HG02970 (cell line): ENCODE data around the gene ANO2.
"Not testable (repeated sequence)": the region's sequence is repeated elsewhere in the genome, so short reads cannot be mapped to it uniquely, and the experiment has no call there.

ENCODE experiments used
- ATAC-seq: cut with Tn5 transposase; IDR thresholded peaks from one replicate; pipeline ENCODE4 v1.9.1; 2021; ENCODE audit warnings: mild to moderate bottlenecking, moderate library complexity, moderate number of reproducible peaks; ENCODE audit not compliant: unreplicated experiment, low FRiP score

ANO2 gene

GRCh38 chr12:5692850-5693249 is 252.2 kb downstream of the ANO2 start:
- no peak for ATAC-seq

- no peak for ATAC-seq
Measured at GRCh38 chr12:5691943-5692342, 253.1 kb downstream of the ANO2 start.

GRCh38 chr12:5690240-5690639 is 254.8 kb downstream of the ANO2 start:
- ATAC-seq: no peak

- ATAC-seq: no peak
Measured at GRCh38 chr12:5689773-5690172, 255.3 kb downstream of the ANO2 start.

- ATAC-seq: no peak
Measured at GRCh38 chr12:5688226-5688625, 256.8 kb downstream of the ANO2 start.

GRCh38 chr12:5685935-5686334 is 259.1 kb downstream of the ANO2 start:
- no peak for ATAC-seq

GRCh38 chr12:5684989-5685388 is 260.1 kb downstream of the ANO2 start:
- ATAC-seq: no peak

GRCh38 chr12:5682581-5682980 is 262.5 kb downstream of the ANO2 start:
- ATAC-seq: no peak

GRCh38 chr12:5678176-5678575 is 266.9 kb downstream of the ANO2 start:
- no peak for ATAC-seq

GRCh38 chr12:5669624-5670023 is 275.4 kb downstream of the ANO2 start:
- not testable (repeated sequence) for ATAC-seq

GRCh38 chr12:5665615-5666014 is 279.4 kb downstream of the ANO2 start:
- no peak for ATAC-seq

- ATAC-seq: no peak
Measured at GRCh38 chr12:5661811-5662210, 283.2 kb downstream of the ANO2 start.

- ATAC-seq: no peak
Measured at GRCh38 chr12:5660238-5660637, 284.8 kb downstream of the ANO2 start.

GRCh38 chr12:5658339-5658941 is 286.6 kb downstream of the ANO2 start:
- not testable (repeated sequence) for ATAC-seq

- ATAC-seq: no peak
Measured at GRCh38 chr12:5656836-5657235, 288.2 kb downstream of the ANO2 start.

GRCh38 chr12:5655120-5655519 is 289.9 kb downstream of the ANO2 start:
- no peak for ATAC-seq

GRCh38 chr12:5654019-5654418 is 291.0 kb downstream of the ANO2 start:
- no peak for ATAC-seq

GRCh38 chr12:5650829-5651461 is 294.1 kb downstream of the ANO2 start:
- ATAC-seq: no peak

- ATAC-seq: no peak
Measured at GRCh38 chr12:5650281-5650680, 294.8 kb downstream of the ANO2 start.

- no peak for ATAC-seq
Measured at GRCh38 chr12:5648692-5649359, 296.2 kb downstream of the ANO2 start.

- no peak for ATAC-seq
Measured at GRCh38 chr12:5643266-5643665, 301.8 kb downstream of the ANO2 start.

GRCh38 chr12:5637698-5638097 is 307.4 kb downstream of the ANO2 start:
- ATAC-seq: no peak
